Measurements from ENCODE around the gene HELZ. TPM values are rescaled to one million over a fixed set of nuclear protein-coding genes. Genes with fewer than 3 reads are reported as not detected.

The HELZ gene
- total and polyA plus RNA-seq, 2 of the 8 experiments (the other 6 are each of a cell fraction or from before 2014, with no cell fraction given) = 10.0 to 48.7 TPM

GRCh38 chr17:67227488-67227887 lies 17.5 kb downstream of the HELZ start:
- no peak overlapping the region for H3K27ac ChIP-seq (ENCODE audit: low read depth, low read length)
- no peak overlapping the region for H2BK20ac ChIP-seq (ENCODE audit: low read length)
- no peak overlapping the region for H4K91ac ChIP-seq (replicated peaks; ENCODE audit: insufficient read length, low read length)
- H2AK5ac ChIP-seq (ENCODE audit: low read depth, low read length) = no peak overlapping the region
- no peaks in the 10 kb centered on the region for H3K23me2 ChIP-seq (ENCODE audit: low read depth, low read length)
- POLR2A ChIA-PET (ENCODE audit: partially characterized antibody) = interaction anchor here (1.3 kb wide), 1 partner anchor 17 kb away, joined by 3 read pairs; the partner anchor contains the start of gene HELZ
- H3K4me3 ChIP-seq (ENCODE audit: extremely low read depth in 1 of 4, insufficient read depth in 2 of 4, low read depth in 3 of 4, low read length in 4 of 4) = no peak overlapping the region
- no peak overlapping the region for H2AFZ ChIP-seq (ENCODE audit: low read length)
- H3K9ac ChIP-seq (replicated peaks in 1 of 4; ENCODE audit: extremely low read depth in 1 of 4, low read depth in 3 of 4, low read length in 3 of 4) = no peak overlapping the region
- H3K4ac ChIP-seq (replicated peaks; ENCODE audit: insufficient read length, low read depth, low read length) = no peak overlapping the region
- no peak overlapping the region for H2BK12ac ChIP-seq (ENCODE audit: low read depth, low read length)
- H2BK15ac ChIP-seq (ENCODE audit: low read length) = no peak overlapping the region
- H3K18ac ChIP-seq (ENCODE audit: extremely low read depth, low read length) = no peak overlapping the region
- H4K5ac ChIP-seq (ENCODE audit: insufficient read length, low read depth, low read length) = no peak overlapping the region
- peaks cover 5 to 33% of the 10 kb centered on the region in 2 experiments; a peak in 3 of 4 replicates for H3K79me2 ChIP-seq (ENCODE audit: control insufficient read depth in 1 of 2, insufficient read depth in 2 of 2, low read length in 2 of 2)
- H4K20me1 ChIP-seq (replicated peaks in 1 of 2; ENCODE audit: control insufficient read depth in 1 of 2, insufficient read depth in 2 of 2, low read length in 2 of 2) = peaks cover 0 to 2% of the 10 kb centered on the region in 2 experiments
- H3K27me3 ChIP-seq (replicated peaks in 1 of 4; ENCODE audit: control insufficient read depth in 3 of 4, extremely low read depth in 1 of 4, insufficient read depth in 3 of 4, low read length in 3 of 4) = no peaks in the 10 kb centered on the region
- DNase-seq (ENCODE audit: low read depth in 1 of 2, low spot score in 2 of 2) = no peak
- peaks cover 0 to 8% (median 0%) of the 10 kb centered on the region in 4 experiments; a peak in 1 of 8 replicates for H3K36me3 ChIP-seq (ENCODE audit: control insufficient read depth in 2 of 4, insufficient read depth in 4 of 4, low read length in 3 of 4)
- FAIRE-seq = no peak
- H2BK120ac ChIP-seq (replicated peaks; ENCODE audit: low read depth, low read length) = no peak overlapping the region
- H3K14ac ChIP-seq (ENCODE audit: insufficient read length) = no peak overlapping the region
- no peak overlapping the region for H4K8ac ChIP-seq (ENCODE audit: extremely low read depth, insufficient read depth, low read length)
- no peak overlapping the region for H3K23ac ChIP-seq (ENCODE audit: insufficient read length)
- no peaks in the 10 kb centered on the region for H3K9me3 ChIP-seq (ENCODE audit: insufficient read depth in 2 of 2, low read depth in 1 of 2, low read length in 1 of 2)
- H3K4me2 ChIP-seq (ENCODE audit: insufficient read depth in 1 of 2, low read depth in 2 of 2, low read length in 2 of 2) = no peak overlapping the region
- no peaks in the 10 kb centered on the region for H3K79me1 ChIP-seq (ENCODE audit: low read depth, low read length)
- CTCF ChIA-PET (ENCODE audit: partially characterized antibody) = interaction anchor here (0.8 to 1.8 kb wide), 3 partner anchors 11 to 45 kb away, joined by 3 to 5 read pairs (median 5); no protein-coding TSS in a partner anchor
- H2BK5ac ChIP-seq (ENCODE audit: low read depth, low read length) = no peak overlapping the region
- H3K56ac ChIP-seq (replicated peaks; ENCODE audit: insufficient read length, low read depth, low read length) = no peak overlapping the region
- no peaks in the 10 kb centered on the region for H3K4me1 ChIP-seq (replicated peaks in 1 of 4; ENCODE audit: control insufficient read depth in 3 of 4, insufficient read depth in 4 of 4, low read length in 3 of 4)
- TF ChIP-seq SRF (IDR thresholded peaks at IDR 0.05; ENCODE audit: low read depth, low read length) = no peak
- no peak for TF ChIP-seq BCL11A (IDR thresholded peaks at IDR 0.05; ENCODE audit: low read depth in 2 of 2, low read length in 2 of 2)
- TF ChIP-seq YY1 (IDR thresholded peaks at IDR 0.05; ENCODE audit: low read depth, low read length) = no peak
- TF ChIP-seq SIRT6 (IDR thresholded peaks at IDR 0.05; ENCODE audit: low read length) = no peak
- TF ChIP-seq POLR2A (IDR thresholded peaks at IDR 0.05; ENCODE audit: control extremely low read depth in 1 of 2, low read depth in 2 of 2, low read length in 2 of 2) = no peak
- no peak for TF ChIP-seq SP4 (IDR thresholded peaks at IDR 0.05; ENCODE audit: low read length)
- no peak for TF ChIP-seq TBP (IDR thresholded peaks at IDR 0.05; ENCODE audit: low read depth, low read length)
- no peak for TF ChIP-seq ATF2 (IDR thresholded peaks at IDR 0.05; ENCODE audit: low read length)
- no peak for TF ChIP-seq GTF2F1 (IDR thresholded peaks at IDR 0.05; ENCODE audit: borderline replicate concordance, low read depth, low read length)
- TF ChIP-seq SAP30 (IDR thresholded peaks at IDR 0.05; ENCODE audit: insufficient read depth, insufficient replicate concordance, low read length) = no peak
- no peak for TF ChIP-seq E2F6 (IDR thresholded peaks at IDR 0.05)
- TF ChIP-seq SIN3A (conservative IDR thresholded peaks at IDR 0.05 in 1 of 2, IDR thresholded peaks at IDR 0.05 in 1 of 2; ENCODE audit: low read depth in 1 of 2, low read length in 2 of 2) = no peak
- TF ChIP-seq KDM5A (IDR thresholded peaks at IDR 0.05; ENCODE audit: low read length) = no peak
- no peak for TF ChIP-seq NRF1 (IDR thresholded peaks at IDR 0.05; ENCODE audit: low read depth, low read length)
